Natural killer cell treated with Interleukin-12 subunit alpha and Interleukin-12 subunit beta and Interleukin-15 and Interleukin-18, amount 100 ng/mL, for 72 hours (primary cell): ENCODE measurements around the gene SCGB1D2. TPM values are rescaled to one million over a fixed set of nuclear protein-coding genes. Genes with fewer than 3 reads are reported as not detected.
"Not testable (repeated sequence)": the region's sequence is repeated elsewhere in the genome, so short reads cannot be mapped to it uniquely, and the experiment has no call there.

Experiments
- ATAC-seq, 2 donors: fragments of 150-1000 bp; cut with Tn5 transposase in 1 of 2; sonication (Bioruptor Pico), chemical (Tn5 transposase) in 1 of 2; 2 replicates each; pipeline ENCODE4 v1.10.0; 2021
- DNase-seq: peaks from one replicate; pipeline ENCODE4 v3.0.0; 2022; ENCODE audit warnings: low spot score
- H3K27ac Mint-ChIP-seq, 2 donors: 1 replicate in 1 of 2; 2 replicates in 1 of 2; pipeline ENCODE4 v1.8.0; 2022; ENCODE audit warnings: mixed read lengths in 2 of 2, mild to moderate bottlenecking in 1 of 2, moderate library complexity in 1 of 2
- H3K27me3 Mint-ChIP-seq, 2 donors: 1 replicate in 1 of 2; 2 replicates in 1 of 2; pipeline ENCODE4 v1.8.0; 2022; ENCODE audit warnings: mixed read lengths in 2 of 2
- H3K36me3 Mint-ChIP-seq: one replicate; pipeline ENCODE4 v1.8.0; 2022; ENCODE audit warnings: mixed read lengths
- H3K4me1 Mint-ChIP-seq, 2 donors: 1 replicate in 1 of 2; 2 replicates in 1 of 2; pipeline ENCODE4 v1.8.0; 2022; ENCODE audit warnings: low read depth in 2 of 2, mixed read lengths in 2 of 2, mild to moderate bottlenecking in 1 of 2
- H3K4me3 Mint-ChIP-seq: one replicate; pipeline ENCODE4 v1.8.0; 2022; ENCODE audit warnings: mixed read lengths
- H3K9me3 Mint-ChIP-seq: 2 replicates; pipeline ENCODE4 v1.8.0; 2022; ENCODE audit warnings: mixed read lengths
- total RNA-seq, 2 donors: library from RNA; stranded (reverse); gene quantifications; one replicate each; pipeline ENCODE4 v1.2.3, GENCODE V29; 2022

The SCGB1D2 gene, protein sequence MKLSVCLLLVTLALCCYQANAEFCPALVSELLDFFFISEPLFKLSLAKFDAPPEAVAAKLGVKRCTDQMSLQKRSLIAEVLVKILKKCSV
- total RNA-seq: not detected

DNA sequence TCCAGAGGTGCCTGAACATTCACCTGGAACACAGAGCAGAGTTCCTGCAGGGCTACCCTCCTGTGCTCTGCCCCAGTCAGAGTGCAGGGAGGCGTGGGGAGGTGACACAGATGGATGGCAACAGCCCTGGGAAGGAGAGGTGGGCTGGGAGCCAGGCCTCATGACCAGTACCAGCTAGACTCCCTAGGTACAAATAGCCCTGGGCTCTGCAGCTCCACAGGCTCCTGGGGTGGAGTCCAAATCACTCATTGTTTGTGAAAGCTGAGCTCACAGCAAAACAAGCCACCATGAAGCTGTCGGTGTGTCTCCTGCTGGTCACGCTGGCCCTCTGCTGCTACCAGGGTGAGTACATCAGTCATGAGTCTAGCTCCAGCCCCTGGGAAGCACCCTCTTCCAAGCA, at the start of gene SCGB1D2:
SCGB1D2 (plus strand) TSS at position 219 of the 400 bp plus-strand sequence; CDS start at position 288, 69 bp downstream.
- no peak for DNase-seq
- H3K9me3 Mint-ChIP-seq: no peaks in the 10 kb centered on the region
- no peaks in the 10 kb centered on the region for H3K36me3 Mint-ChIP-seq
- ATAC-seq: no peak
- H3K4me3 Mint-ChIP-seq: no peak within 1 kb of the TSS
- H3K4me1 Mint-ChIP-seq: no peaks in the 10 kb centered on the region
- no peak within 1 kb of the TSS for H3K27ac Mint-ChIP-seq
- H3K27me3 Mint-ChIP-seq: peaks cover 19 to 43% of the 10 kb centered on the region in 2 donors

DNA sequence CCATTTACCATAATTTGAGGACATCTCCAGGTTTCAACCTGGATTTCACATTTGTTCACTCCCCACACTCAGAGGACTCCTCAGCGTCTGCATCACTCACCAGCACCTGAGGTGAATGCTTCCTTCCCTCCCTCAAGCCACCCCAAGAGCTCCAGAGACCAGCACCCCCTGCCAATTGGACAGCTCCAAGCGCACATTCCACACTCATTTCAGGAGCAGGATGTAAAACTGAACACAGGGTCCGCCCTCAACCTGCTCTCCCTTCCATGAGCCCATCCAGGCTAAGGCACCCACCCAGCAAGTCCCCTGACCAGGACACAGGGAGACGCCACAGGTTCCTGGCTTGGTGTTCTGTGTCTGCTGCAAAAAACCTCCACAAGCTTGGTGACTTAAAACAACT, 48.1 kb upstream of the SCGB1D2 start:
- ATAC-seq: no peak

DNA sequence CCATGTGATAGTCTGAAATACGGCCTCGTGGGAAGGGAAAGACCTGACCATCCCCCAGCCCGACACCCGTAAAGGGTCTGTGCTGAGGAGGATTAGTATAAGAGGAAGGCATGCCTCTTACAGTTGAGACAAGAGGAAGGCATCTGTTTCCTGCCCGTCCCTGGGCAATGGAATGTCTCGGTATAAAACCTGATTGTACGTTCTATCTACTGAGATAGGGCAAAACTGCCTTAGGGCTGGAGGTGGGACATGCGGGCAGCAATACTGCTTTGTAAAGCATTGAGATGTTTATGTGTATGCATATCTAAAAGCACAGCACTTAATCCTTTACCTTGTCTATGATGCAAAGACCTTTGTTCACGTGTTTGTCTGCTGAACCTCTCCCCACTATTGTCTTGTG, 47.0 kb upstream of the SCGB1D2 start:
- not testable (repeated sequence) for H3K36me3 Mint-ChIP-seq, DNase-seq, H3K4me3 Mint-ChIP-seq, H3K9me3 Mint-ChIP-seq, H3K4me1 Mint-ChIP-seq, ATAC-seq, H3K27ac Mint-ChIP-seq
- peaks cover 25 to 42% of the 10 kb centered on the region in 2 donors for H3K27me3 Mint-ChIP-seq

More for the DNA sequence above, 48.1 kb upstream of the SCGB1D2 start:
- peaks cover 29 to 43% of the 10 kb centered on the region in 2 donors for H3K27me3 Mint-ChIP-seq
- H3K4me1 Mint-ChIP-seq: no peaks in the 10 kb centered on the region
- H3K4me3 Mint-ChIP-seq: no peak overlapping the region
- H3K9me3 Mint-ChIP-seq: no peaks in the 10 kb centered on the region
- no peak overlapping the region for H3K27ac Mint-ChIP-seq
- DNase-seq: no peak
- no peaks in the 10 kb centered on the region for H3K36me3 Mint-ChIP-seq

DNA sequence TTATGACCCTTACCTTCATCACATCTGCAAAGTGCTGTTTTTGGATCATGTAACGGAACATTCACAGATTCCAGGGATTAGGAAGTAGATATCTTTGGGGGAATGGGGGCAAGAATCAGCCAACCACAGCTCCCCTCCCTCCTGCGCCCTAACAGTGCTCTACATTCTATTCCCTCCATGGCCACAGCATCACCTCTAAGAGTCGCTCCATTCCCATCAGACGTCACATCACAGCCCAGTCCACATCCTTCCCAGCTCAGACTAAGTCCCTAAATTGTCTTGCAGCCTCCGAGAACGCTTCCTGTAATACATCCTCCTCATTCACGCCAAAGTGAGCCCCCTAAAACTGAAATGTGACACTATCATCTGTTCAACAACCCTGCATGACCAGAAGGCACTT, 46.1 kb upstream of the SCGB1D2 start:
- Mint-ChIP-seq H3K4me1 (no peaks in the 10 kb centered on the region), H3K27me3 (peaks cover 27 to 45% of the 10 kb centered on the region in 2 donors), H3K27ac (no peak overlapping the region), H3K36me3 (no peaks in the 10 kb centered on the region), H3K9me3 (no peaks in the 10 kb centered on the region), H3K4me3 (no peak overlapping the region)
- ATAC-seq: no peak
- no peak for DNase-seq

DNA sequence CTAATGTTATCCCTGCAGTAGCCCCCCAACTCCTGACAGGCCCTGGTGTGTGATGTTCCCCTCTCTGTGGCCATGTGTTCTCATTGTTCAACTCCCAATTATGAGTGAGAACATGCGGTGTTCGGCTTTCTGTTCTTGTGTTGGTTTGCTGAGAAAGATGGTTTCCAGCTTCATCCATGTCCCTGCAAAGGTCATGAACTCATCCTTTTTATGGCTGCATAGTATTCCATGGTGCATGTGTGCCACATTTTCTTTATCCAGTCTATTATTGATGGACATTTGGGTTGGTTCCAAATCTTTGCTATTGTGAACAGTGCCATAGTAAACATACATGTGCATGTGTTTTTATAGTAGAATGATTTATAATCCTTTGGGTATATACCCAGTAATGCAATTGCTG, 44.6 kb upstream of the SCGB1D2 start:
- H3K4me3 Mint-ChIP-seq, H3K9me3 Mint-ChIP-seq, H3K4me1 Mint-ChIP-seq, H3K36me3 Mint-ChIP-seq, DNase-seq, H3K27ac Mint-ChIP-seq, ATAC-seq: not testable (repeated sequence)
- H3K27me3 Mint-ChIP-seq: peaks cover 28 to 49% of the 10 kb centered on the region in 2 donors

DNA sequence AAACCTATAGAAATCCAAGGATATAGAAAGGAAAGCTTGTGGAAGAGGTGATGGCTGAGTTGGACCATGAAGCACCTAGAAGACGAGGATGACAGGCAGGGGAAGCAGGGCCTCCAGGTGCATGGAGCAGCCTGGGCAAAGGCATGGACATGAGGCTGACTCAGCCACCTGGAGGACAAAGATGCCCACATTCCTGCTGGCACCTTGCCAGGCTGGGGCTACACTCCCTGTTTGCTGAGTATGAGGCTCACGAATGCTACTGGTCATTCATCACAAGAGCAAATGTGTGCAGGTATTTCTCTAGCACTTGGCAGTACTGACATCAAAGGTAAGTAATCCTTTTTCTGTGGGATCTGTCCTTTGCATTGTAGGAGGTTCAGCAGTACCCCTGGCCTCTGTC, 40.7 kb upstream of the SCGB1D2 start:
- Mint-ChIP-seq H3K4me3 (no peak overlapping the region), H3K27ac (no peak overlapping the region), H3K36me3 (no peaks in the 10 kb centered on the region), H3K27me3 (peaks cover 22 to 36% of the 10 kb centered on the region in 2 donors), H3K4me1 (no peaks in the 10 kb centered on the region), H3K9me3 (no peaks in the 10 kb centered on the region)
- ATAC-seq (no peak), DNase-seq (no peak)

DNA sequence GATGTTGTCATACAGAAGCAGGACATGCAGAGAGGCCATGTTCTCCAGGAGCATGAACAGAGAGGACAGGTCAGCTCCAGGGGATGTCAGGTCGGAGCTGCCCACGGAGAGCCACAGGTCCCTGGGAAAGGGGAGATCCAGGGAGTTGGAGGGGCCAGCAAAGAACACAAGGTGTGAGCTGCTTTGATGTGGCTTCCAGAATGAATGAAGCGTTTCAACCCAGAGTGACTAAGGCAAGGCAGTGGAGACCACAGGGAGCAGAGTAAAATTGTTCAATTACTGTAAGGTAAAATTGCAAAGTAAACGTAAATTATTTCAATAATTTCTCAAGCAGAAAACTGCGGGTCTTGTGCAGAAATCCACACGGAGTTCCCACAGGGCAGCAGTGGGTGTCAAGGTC, 39.1 kb upstream of the SCGB1D2 start:
- Mint-ChIP-seq H3K36me3 (no peaks in the 10 kb centered on the region), H3K4me1 (no peaks in the 10 kb centered on the region), H3K27ac (no peak overlapping the region), H3K4me3 (no peak overlapping the region), H3K9me3 (no peaks in the 10 kb centered on the region), H3K27me3 (peaks cover 20 to 39% of the 10 kb centered on the region in 2 donors)
- ATAC-seq: no peak
- DNase-seq: no peak

DNA sequence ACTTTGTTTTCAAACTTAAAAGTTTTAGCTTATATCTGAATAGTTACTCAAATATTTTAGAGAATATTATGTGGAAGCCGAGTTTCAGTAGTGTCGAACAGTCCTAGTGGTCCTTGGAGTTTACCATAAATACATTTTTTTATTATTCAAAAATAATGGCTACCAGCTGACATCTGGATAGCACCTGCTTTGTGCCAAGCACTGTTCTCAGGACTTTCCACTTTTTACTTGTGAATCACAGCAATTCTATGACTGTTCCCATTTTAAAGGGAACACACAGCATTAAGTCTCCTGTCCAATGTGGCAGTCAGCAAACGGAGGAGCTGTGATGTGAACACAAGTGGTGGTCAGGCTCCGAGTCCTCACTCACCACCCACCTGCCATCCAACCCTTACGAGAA, 37.6 kb upstream of the SCGB1D2 start:
- ATAC-seq (no peak), DNase-seq (no peak)
- no peak overlapping the region for H3K27ac Mint-ChIP-seq
- no peaks in the 10 kb centered on the region for H3K36me3 Mint-ChIP-seq
- no peaks in the 10 kb centered on the region for H3K9me3 Mint-ChIP-seq
- H3K27me3 Mint-ChIP-seq: peaks cover 21 to 42% of the 10 kb centered on the region in 2 donors
- H3K4me3 Mint-ChIP-seq: no peak overlapping the region
- H3K4me1 Mint-ChIP-seq: peaks cover 0 to 3% of the 10 kb centered on the region in 2 donors

DNA sequence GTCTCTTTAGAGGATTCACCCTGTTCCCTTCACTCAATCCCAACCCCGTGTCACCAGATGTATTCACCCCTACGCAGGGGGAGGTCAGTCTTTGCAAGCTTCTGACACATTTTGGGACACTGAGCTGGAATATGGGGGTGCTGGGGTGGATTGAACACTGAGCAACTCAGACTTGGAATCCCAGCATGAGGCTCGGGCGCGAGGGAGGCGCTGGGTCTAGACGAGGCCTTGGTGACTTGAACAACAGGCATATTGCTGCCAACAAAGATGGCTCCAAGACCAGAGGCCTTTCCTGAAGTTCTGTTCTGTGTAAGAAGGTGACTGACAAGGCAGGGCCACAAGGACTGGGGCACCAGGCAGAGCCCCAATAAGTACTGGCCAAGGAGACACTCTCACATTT, 36.6 kb upstream of the SCGB1D2 start:
- Mint-ChIP-seq H3K4me3 (no peak overlapping the region), H3K9me3 (no peaks in the 10 kb centered on the region), H3K27ac (no peak overlapping the region), H3K27me3 (peaks cover 21 to 34% of the 10 kb centered on the region in 2 donors), H3K4me1 (peaks cover 0 to 3% of the 10 kb centered on the region in 2 donors), H3K36me3 (no peaks in the 10 kb centered on the region)
- ATAC-seq (no peak), DNase-seq (no peak)

DNA sequence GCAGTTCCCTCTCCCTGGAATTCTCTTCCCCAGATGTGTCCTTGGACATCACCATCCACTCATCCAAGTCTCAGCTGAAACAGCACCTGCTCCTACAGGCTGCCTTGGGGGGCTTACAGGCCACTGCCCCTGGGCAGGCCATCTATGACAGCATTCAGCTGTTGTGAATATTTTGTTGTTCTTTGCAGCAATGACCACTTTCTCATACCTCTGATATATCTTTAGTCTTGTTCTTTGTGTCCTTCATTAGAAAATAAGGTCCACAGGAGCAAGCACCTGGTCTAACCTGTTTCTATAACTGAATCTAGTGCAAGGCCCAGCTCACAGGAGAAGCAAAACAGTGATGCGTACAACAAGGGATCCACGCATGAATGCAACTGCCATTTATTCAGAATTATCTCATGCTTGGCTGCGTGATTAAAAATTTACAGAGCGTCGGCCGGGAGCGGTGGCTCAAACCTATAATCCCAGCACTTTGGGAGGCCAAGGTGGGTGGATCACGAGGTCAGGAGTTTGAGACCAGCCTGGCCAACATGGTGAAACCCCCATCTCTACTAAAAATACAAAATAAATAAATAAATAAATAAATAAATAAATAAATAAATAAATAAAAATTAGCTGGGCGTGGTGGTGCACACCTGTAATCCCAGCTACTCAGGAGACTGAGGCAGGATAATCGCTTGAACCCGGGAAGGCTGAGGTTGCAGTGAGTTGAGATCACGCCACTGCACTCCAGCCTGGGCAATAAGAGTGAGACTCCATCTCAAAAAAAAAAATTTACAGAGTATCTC, 35.6 kb upstream of the SCGB1D2 start:
- not testable (repeated sequence) for H3K27ac Mint-ChIP-seq, H3K36me3 Mint-ChIP-seq, H3K4me3 Mint-ChIP-seq, ATAC-seq, H3K9me3 Mint-ChIP-seq, H3K4me1 Mint-ChIP-seq, DNase-seq
- H3K27me3 Mint-ChIP-seq: peaks cover 15 to 27% of the 10 kb centered on the region in 2 donors

DNA sequence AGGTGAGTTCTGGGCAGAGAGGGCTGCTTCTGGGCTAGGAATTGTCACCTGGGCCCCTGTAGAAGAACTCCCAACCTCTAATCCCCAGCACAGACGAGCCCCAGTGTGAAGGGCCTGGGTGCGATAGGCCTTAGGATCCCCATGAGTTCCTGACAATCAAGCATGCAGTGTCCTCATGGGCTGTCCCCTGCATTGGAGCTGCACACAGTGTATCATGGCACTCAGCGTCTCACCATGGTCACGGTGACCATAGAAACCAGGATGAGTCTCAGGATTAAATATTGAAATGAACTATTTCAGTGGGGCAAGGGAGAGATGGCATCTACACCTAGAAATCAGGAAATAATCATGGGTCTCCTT, 33.3 kb upstream of the SCGB1D2 start:
- peaks cover 0 to 3% of the 10 kb centered on the region in 2 donors for H3K4me1 Mint-ChIP-seq
- H3K27me3 Mint-ChIP-seq: peaks cover 7 to 21% of the 10 kb centered on the region in 2 donors
- DNase-seq: no peak
- no peak overlapping the region for H3K4me3 Mint-ChIP-seq
- no peaks in the 10 kb centered on the region for H3K9me3 Mint-ChIP-seq
- H3K27ac Mint-ChIP-seq: no peak overlapping the region
- no peaks in the 10 kb centered on the region for H3K36me3 Mint-ChIP-seq
- ATAC-seq: no peak

DNA sequence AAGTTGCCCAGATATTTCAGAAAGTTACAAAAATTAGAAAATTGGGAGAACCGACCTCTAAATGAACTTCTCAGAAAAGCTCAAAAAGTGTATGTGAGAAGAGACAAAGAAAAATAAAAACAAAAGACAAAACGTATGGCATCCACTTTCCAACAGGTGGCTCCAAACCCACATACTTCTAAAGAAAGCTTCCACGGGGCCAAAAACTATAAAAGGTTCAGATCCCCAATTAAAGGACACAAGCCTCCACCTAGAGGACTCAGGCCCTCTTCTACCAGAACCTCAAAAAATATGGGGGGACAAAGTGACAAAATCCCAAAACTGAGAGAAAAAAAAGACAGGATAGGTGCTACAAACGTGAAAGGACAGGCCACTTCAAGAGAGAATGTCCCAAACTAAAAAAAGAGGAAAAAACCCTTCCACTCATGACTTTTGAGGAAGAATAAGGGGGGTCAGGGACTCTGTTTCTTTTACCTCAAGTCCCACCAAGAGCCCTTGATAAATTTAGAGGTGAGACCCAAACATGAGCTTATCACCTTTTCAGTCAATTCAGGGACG, 24.8 kb upstream of the SCGB1D2 start:
- H3K36me3 Mint-ChIP-seq: peaks cover 11% of the 10 kb centered on the region
- H3K4me1 Mint-ChIP-seq: no peaks in the 10 kb centered on the region
- peaks cover 8% of the 10 kb centered on the region for H3K9me3 Mint-ChIP-seq
- ATAC-seq (no peak), DNase-seq (no peak)
- H3K27ac Mint-ChIP-seq: no peak overlapping the region
- H3K27me3 Mint-ChIP-seq: peaks cover 17 to 25% of the 10 kb centered on the region in 2 donors
- no peak overlapping the region for H3K4me3 Mint-ChIP-seq

DNA sequence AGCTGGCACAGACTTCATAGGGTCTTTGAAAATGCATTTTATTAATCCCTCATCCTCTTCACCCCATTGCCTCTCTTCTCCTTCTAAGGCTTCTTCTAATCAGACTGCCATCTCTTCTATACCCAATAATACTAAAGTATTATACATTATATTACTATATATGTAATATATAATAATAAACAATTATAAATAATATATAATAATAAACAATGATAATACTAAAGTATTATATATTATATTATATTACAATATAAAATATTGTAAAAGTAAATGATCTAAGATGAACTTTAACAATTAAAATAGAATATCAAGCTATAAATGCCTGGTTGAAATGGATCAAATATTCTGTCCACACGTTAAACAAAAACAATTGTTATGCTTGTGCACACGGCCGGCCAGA, 20.5 kb upstream of the SCGB1D2 start:
- H3K27me3 Mint-ChIP-seq: peaks cover 18 to 19% of the 10 kb centered on the region in 2 donors
- H3K36me3 Mint-ChIP-seq: peaks cover 35% of the 10 kb centered on the region
- no peak overlapping the region for H3K4me3 Mint-ChIP-seq
- H3K4me1 Mint-ChIP-seq: no peaks in the 10 kb centered on the region
- peaks cover 21% of the 10 kb centered on the region for H3K9me3 Mint-ChIP-seq
- ATAC-seq (no peak), DNase-seq (no peak)
- H3K27ac Mint-ChIP-seq: no peak overlapping the region

DNA sequence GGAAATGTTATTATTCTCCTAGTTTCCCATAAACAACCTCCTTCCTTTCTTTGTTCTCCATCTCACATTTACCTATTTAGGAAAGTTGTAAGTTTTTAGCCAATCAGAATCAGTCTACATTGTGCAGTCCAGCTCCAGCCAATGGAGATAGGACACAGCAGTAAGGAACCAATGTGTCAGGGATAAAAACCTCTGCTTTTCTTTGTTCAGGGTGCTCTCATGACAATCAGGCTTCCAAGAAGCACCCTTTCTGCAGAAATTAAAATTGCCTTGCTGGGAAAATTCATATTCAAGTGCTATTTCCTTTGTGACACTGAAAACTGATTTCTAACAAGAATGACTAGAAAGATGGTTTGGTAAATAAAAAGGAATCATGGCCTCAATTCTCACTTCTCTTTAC, 18.9 kb upstream of the SCGB1D2 start:
- H3K4me3 Mint-ChIP-seq: no peak overlapping the region
- peaks cover 11 to 15% of the 10 kb centered on the region in 2 donors for H3K27me3 Mint-ChIP-seq
- H3K27ac Mint-ChIP-seq: no peak overlapping the region
- no peak for DNase-seq
- H3K4me1 Mint-ChIP-seq: no peaks in the 10 kb centered on the region
- no peak for ATAC-seq
- peaks cover 21% of the 10 kb centered on the region for H3K9me3 Mint-ChIP-seq
- H3K36me3 Mint-ChIP-seq: peaks cover 35% of the 10 kb centered on the region
